Activated CD8-positive, alpha-beta memory T cell treated with anti-CD3 and anti-CD28 coated beads, Interleukin-2, amount 50 U/mL, for 48 hours (primary cell): Measurements from ENCODE around the gene LRP11.
A peak's percentile ranks its signal among the peaks of the same experiment; 100 is the strongest.
"Not testable (repeated sequence)": the region's sequence is repeated elsewhere in the genome, so short reads cannot be mapped to it uniquely, and the experiment has no call there.

Experiments used
- DNase-seq: peaks from one replicate; pipeline ENCODE4 v3.0.0-alpha.2; 2020

LRP11 gene

DNA sequence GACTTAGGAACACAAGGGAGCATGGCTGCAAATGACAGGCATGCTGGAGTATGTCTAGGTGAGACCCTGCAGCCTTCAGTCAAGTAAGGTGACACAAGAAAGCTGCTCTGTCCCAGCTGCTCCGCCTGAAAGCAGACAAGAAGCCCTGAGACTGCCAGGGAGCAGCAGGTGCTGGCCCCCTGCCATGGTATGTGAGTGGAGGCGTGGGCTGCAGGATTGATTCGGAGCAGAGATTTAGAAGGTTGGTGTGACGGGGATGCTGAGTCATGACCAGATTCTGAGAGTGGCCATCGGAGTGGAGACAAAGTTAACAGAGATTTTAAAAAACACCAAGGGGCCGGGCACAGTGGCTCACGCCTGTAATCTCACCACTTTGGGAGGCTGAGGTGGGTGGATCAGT, 17.8 kb downstream of the LRP11 start:
- DNase-seq: no peak

DNA sequence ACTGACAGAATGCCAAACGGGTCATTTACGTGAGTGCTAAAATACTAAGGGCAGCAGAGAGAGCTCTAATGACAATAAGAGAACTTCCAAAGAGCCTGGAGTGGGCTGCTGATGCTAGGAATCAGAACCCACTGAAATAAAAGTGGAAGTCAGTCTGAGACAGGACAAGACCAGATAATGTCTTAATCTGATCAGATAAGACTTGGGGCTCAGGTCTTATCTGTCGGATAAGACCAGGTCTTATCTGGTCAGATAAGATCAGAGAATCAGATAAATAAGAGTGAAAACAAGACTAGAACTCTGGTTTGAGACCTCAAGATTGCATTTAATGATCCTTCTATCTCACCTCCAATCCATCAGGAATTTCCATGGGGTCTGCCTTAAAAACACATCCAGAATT, 18.6 kb downstream of the LRP11 start:
- no peak for DNase-seq

DNA sequence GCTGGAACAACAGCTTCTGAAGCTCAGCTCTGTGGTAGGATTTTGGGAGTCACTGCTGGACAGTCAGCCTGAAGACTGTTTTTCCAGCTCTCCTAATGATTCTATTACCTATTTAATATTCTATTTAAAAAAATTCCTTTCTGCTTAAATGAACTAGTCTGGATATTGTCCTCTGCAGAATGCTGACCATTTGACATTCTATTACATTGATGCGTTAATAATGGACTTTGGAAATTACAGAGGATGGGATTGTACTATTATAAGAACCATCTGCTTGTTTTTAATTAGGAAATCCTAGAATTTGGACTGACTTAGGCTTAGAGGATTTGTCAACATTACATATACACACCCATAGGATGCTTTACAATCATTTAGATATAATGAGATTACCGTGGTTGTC, 19.7 kb downstream of the LRP11 start:
- DNase-seq: no peak

DNA sequence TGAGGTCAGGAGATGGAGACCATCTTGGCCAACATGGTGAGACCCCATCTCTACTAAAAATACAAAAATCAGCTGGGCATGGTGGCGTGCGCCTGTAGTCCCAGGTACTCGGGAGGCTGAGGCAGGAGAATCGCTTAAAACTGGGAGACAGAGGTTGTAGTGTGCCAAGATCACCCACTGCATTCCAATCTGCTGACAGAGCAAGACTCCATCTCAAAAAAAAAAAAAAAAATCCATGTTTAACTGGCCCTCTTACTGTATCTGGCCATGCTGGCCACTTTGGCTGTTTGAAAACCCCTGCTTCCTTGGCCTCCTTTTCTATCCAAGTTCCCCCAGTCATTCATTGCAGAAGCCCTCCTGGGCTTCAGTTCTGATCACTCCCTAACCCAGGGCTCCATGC, 20.1 kb downstream of the LRP11 start:
- DNase-seq: not testable (repeated sequence)

DNA sequence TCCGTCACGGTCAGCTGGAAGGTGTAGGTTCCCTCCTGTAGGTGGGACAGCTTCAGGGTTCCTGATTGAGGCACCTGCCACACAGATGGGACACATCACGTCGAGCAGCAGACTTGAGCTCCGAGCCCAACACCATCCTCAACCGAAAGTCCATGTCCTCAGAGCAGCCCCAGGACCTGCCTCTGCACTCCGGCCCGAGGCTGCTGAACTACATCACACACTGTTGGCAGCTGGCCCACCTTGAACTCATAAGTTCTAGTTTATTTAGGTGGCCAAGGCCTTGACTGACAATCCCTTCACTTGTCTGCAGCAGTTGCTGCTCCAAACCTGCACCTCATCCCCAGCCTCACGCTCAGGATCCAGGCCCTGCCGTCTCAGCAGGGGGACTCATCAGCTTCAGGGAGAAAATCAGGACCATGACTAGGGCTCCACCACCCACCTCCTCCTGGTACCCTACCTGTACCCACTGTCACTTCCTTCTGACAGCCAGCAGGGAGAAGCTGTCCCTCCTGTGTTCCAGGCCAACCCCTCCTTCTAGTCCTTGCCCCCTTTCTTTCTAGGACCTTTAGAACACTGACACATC, 21.0 kb downstream of the LRP11 start:
- DNase-seq: no peak

DNA sequence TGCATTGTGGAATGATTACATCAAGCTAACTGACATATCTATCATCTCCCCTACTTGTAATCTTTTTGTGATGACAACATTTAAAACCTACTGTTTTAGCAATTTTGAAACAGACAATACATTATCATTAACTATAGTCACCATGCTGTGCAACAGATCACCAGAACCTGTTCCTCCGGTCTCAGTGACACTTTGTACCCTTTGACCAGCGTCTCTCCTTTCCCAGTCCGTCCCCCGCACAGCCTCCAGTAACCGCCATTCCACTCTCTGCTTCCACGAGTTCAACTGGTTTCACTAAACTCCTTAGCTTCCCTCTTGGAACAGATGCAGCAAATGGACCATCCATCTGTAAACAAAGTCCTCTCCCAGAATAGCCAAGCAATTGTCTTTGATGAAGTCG, 21.8 kb downstream of the LRP11 start:
- no peak for DNase-seq

DNA sequence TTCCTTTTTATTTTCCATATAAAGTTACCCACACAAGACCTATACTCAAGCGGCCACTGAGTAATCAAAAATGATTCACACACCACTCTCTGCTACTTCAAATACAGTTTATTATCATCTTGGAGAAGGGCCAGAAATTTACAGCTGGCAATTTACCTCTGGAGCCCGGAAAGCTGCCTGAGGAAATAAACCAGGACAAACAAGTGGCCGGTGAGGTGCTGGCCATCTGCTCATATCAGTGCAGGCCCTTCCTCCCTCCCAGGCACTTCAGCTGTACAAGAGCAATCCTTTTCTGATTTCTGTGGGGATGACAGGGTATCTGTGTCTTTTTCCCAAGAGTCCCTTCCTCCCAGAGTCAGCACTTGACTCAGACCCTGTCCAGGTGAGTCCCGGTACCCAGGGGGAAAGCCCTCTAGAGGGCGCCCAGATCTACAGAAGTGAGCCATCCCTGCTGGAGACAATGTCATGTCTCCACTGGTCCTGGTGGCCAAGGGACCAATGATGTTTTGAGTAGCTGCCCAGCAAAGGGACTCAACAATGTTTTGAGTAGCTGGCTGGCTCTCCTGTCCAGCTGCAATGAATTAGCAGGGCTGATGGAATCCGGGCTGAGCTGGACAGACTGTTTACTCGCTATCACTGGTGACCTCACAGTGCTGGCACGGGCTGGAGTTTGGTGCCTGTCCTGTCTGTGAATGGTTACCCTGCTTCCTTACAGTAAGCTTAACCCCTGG, 23.6 kb downstream of the LRP11 start:
- peak; percentile 65 for DNase-seq

DNA sequence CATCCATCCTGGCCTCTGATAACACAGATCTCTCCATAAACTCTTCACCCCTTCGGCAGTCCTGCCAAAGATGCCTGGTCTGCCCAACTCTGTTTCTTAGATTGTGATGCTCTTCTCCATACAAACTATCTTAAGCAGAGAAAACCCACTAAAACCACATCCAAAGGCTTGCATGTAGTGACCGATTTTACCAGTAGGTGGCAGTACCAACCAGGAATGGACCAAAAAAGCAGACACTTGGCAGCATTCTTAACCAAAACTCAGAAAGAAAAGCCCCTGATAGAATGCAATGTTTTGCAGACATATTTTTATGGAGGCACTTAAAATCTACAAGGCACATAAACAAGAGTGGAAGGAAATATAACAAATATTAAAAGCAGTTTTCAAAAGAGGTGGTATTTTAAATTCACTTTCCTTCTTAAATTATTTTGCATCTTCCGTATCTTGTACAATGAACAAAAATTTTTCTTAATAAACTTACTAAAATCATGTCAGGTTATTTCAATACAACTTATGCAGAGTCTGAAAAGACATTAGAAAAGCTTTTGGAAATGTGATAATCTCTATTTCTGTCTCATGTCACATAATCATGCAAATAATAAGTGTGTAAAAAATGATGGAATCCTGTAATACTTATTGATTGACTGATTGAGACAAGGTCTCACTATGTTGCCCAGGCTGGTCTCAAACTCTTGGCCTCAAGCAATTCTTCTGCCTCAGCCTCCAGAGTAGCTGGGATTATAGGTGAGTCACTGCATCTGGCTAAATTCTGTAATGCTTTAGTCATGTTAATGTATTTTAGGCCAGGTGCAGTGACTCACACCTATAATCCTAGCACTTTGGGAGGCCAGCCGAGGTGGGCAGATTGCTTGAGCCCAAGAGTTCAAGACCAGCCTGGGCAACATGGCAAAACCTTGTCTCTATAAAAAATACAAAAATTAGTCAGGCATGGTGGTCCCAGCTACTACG, 29.4 kb downstream of the LRP11 start:
- peak; percentile 86 for DNase-seq

DNA sequence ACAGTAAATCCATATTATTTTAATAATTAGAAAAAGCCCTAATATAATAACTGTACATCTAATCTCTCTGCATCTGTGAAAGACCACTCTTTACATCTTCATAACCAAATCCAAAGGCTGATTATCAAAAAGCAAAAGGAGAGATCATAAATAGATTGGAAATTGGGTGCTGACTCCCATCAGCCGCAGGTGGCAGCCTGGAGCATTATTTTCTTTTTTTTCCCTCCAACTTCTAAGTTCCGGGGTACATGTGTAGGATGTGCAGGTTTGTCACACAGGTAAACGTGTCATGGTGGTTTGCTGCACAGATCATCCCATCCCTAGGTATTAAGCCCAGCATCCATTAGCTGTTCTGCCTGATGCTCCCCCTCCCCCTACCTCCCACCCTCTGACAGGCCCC, 30.5 kb downstream of the LRP11 start:
- DNase-seq: no peak

DNA sequence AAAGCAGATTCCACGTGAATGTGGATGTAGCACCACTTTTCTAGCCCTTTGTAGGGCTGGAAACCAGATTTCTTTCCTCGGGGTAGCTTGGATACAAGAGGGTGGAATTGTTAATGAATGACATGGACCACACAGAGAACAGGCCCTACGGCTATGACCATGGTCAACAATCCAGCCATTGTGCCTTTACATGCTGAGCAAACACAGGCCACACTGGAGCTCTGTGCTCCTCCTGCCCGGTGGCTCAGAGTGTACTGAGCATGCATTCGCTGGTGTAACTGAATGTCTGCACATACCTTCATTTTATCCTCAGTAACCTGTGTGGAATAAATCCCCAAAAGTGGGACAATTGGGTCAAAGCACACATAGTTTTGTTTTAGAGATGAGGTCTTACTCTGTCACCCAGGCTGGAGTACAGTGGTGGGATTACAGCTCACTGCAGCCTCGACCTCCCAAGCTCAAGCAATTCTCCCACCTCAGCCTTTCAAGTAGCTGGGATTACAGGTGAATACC, 32.8 kb downstream of the LRP11 start:
- DNase-seq: no peak

DNA sequence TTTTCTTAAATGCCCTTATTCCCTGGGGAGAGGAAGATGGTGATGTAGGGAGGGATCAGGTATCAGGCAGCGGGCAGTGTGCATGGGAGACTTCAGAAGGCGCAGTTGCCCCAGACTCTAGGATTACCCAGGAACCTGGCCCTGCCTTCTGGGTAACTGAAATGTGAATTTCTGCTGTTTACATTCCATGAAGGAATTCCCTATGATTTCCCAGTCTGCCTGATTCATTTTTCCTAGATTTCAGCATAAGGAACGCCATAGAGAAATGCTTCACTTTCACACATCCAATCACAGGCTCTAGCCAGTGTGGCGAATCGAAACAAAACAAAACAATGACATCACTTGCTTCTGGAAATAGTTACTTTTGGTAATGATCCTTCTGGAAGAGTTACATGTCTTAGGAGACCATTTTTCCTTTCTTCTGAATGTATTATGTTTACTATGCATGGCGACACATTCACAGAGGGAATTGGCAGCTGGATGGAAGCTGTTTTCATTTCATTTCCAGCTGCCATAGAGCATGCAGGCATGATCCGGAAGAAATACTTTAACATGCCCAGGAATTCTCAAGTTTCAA, 33.3 kb downstream of the LRP11 start:
- no peak for DNase-seq

DNA sequence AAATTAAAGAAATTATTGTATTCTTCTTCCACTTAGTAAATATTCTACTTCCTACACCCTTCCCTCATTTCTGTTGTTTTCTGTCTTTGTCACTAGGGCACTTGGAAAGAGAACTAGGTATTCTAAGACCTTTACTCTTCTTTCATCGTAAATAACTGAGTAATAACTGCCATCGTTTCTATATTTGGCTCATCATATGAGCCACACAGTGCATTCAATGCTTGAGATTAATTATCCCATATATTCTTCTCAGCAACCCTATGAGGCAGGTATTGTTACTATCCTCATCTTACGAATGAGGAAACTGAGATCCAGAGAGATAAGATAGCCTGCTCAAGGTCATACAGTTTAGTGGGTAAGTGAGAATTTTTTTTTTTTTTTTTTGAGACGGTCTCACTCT, 38.9 kb downstream of the LRP11 start:
- no peak for DNase-seq

DNA sequence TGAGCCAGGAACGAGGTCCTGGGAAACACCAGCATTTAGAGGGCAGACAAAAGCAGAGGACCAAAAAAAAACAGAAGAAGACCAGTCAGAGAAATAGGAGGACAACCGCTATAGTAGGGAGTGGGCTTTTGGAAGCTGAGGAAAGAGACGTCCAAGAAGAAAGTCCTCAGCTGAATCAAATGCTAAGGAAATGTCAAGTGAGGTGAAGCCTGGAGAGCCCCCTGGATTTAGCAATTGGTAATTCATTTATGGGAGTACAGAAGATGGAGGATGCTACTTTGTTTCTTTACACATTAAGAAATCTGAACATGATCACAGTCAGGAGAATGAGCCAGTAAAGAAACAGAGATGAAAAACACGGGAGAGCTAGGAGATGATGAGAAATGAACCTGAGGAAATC, 41.1 kb downstream of the LRP11 start:
- DNase-seq: no peak

DNA sequence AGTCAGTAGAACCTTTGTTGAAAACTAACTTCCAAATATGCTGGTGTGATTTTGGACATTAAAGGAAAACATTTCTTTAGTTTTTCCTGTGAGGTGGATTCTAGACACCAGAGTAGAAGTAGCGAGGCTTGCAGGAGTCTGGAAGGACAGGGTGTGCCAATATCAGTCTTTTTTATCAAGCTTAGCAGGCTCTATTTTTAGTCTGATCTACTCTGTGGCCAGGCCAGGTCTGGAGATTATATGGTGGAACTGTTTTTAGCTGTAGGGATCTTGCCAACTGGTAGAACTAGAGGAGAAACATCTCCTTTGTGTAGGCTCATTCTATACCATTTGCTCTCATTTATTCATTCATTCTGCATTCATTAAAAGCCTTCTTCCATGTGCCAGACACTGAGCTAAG, 42.7 kb downstream of the LRP11 start:
- no peak for DNase-seq

DNA sequence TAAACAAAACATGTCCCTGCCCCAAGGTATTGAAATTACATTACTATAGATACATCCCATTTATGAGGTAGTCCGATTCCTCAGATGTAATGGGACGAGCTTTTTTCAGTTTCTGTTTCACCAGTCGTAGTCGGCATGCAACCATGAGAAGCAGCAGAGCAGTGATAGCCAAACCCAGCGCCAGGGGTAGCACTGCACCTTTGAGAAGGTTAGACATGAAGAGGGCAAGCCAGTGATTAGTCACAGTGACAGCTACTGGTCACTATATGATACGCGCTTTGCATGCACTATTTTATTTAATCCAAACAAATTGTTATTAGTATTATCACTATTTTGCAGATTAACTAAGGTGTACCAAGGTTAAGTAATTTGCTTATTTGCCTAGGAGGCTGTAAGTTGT, 43.7 kb downstream of the LRP11 start:
- DNase-seq: no peak

DNA sequence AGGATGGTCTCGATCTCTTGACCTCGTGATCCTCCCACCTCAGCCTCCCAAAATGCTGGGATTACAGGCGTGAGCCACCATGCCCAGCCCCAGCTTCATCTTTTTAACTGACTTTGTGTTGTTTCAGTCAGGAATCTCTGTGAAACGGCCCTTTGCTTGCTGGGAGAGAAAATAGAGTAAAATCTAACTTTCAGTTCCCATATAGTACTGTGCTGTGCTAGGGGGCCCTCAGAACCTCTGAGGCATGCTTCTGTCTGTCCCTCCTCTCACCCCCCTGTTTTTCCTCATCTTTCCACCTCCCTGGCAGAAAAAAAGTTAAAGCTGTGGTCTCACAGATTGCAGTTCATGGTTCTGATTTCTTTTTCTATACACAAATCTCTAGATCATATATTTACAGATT, 48.4 kb downstream of the LRP11 start:
- DNase-seq: no peak

DNA sequence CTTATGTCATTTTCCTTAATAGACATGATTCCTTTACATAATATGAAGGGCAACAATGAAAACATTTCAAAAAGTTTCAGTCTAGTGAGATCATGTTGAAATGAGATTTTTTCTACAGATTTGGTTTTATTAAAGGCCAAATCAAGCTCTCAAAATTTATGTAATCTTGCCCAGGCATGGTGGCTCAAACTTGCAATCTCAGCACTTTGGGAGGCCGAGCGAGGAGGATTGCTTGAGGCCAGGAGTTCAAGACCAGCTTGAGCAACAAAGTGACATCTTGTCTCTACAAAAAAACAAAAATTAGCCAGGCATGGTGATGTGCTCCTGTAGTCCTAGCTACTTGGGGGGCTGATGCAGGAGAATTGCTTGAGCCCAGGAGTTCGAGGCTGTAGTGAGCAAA, 50.8 kb downstream of the LRP11 start:
- DNase-seq: no peak

DNA sequence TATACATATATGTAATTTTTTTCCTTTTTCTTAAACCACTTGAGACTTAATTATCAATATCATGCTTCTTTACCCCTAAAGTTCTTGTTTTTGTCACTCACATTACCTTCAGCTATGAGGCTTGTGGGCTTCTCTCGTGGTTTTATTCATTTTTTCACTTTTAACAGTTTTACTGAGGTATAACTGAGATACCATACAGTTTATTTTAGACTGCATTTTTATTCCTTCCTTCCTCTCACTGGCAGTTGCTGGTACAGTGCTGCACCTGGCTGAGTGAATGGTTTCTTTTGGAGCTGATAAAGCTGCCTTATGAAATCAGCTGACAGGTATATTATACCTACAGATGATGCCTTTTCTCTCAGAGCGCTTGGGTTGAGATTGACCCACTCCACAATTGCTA, 54.4 kb downstream of the LRP11 start:
- DNase-seq: no peak

DNA sequence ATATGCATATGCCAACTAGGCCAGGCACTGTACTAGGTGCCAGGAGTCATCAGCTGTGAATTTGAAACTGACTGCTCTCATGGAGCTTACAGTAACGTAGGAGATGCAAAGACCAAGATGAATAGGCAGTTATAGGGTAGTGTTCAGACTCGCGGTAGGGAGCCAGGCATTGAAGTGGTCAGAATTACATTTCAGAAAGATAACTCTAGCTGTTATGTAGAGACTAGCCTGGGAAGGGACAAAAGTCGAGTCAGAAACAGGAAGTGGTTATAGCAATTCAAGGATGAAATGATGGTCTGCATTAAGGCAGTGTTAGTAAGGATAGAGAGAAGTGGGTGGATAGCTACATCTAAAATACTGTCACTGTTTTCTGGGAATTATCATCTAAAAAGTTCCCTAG, 58.0 kb downstream of the LRP11 start:
- no peak for DNase-seq

DNA sequence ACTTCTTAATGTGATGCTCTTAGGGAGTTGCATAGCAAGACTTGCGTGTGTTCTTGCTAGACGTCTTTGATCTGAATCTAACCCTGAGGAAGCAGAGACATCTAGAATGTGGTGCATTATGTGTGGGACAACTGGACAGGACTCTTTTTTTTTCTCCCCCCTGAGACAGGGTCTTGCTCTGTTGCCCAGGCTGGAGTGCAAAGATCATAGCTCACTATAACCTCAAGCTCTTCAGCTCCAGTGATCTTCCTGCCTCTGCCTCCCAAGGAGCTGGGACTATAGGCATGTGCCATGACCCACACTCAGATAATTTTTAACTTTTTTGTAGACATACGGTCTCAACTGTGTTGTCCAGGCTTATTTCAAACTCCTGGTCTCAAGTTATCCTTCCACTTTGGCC, 80.6 kb downstream of the LRP11 start:
- no peak for DNase-seq

DNA sequence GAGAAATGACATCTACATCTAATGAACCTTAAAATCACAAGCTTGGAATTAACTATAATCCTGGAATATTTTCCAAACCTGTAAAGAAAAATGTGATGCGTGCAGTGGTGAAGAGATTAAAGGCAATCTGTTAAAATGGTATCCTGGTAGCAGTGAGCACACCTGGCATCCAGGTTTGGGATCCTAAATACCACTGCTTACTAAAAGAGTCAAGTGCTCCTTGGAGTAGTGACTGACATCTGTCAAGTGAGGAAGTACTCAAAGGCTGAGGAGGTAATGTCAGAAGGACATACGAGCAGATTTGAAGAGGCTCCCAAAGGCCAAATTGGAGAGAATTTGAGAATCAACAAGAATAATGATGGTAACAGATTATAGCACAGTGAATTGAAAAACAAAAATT, 81.8 kb downstream of the LRP11 start:
- no peak for DNase-seq

DNA sequence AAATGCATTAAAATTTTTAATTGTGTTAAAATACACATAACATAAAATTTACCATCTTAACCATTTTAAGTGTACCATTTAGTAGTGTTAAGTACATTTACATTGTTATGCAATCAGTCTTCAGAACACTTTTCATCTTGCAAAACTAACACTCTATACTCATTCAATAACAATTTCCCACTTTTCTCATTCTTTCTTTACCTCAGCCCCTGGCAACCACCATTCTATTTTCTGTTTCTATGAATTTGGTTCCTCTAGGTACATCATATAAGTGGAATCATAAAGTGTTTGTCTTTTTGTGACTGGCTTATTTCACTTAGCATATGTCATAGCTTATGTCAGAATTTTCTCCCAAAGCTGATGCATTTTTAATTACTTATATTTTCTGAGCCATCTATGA, 82.4 kb downstream of the LRP11 start:
- DNase-seq: no peak

DNA sequence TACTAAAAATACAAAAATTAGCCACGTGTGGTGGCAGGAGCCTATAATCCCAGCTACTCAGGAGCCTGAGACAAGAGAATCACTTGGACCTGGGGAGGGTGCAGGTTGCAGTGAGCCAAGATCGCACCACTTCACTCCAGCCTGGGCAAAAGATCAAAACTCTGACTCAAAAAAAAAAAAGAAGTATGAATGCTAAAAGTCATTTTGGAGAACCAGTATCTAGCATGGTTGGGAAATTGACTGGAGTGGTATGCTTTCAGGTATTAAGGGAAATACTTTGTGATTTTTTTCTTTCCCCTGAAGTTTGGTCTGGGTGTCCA, 84.6 kb downstream of the LRP11 start:
- DNase-seq: no peak

DNA sequence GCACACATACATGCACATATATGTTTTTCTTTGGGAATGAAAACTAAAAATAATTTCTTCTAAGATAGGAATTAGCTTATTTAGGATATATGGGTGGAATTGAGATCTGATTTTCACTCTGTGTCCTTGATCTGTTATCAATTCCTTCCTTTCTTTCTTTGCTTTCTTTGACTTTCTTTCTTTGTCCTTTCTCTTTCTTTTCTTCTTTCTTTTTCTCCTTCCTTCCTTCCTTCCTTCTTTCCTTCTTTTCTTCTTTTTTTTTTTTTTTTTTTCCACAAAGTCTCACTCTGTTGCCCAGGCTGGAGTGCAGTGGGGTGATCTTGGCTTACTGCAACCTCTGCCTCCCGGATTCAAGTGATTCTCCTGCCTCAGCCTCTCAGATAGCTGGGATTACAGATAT, 86.5 kb downstream of the LRP11 start:
- no peak for DNase-seq
